Psoas muscle (tissue), 8 donors: ENCODE data around the gene GDF2. TPM values are rescaled to one million over a fixed set of nuclear protein-coding genes. Genes with fewer than 3 reads are reported as not detected.

Source experiments
- ATAC-seq, 4 donors: fragments of 200-7000 bp; cut with Tn5 transposase; one replicate each; pipeline ENCODE4 v1.9.1; 2020; ENCODE audit warnings: moderate library complexity in 3 of 4, mild to moderate bottlenecking in 2 of 4
- DNase-seq, 2 donors: peaks; one replicate each; pipeline ENCODE4 v3.0.0-alpha.2; 2020
- H3K27ac ChIP-seq: fragments of 200-600 bp; one replicate; pipeline ENCODE4 v1.8.0; 2022
- H3K27me3 ChIP-seq, 3 donors: fragments of 200-600 bp in 1 of 3; one replicate each; pipeline versions ENCODE4 v1.6.1 to v1.8.0; 2013 to 2022; ENCODE audit warnings: low read length in 2 of 3, mild to moderate bottlenecking in 2 of 3, moderate library complexity in 1 of 3; ENCODE audit not compliant: insufficient read depth in 3 of 3
- H3K36me3 ChIP-seq, 2 donors: fragments of 200-600 bp in 1 of 2; one replicate each; pipeline versions ENCODE4 v1.6.1 to v1.8.0; 2013 to 2022; ENCODE audit warnings: low read depth in 1 of 2, mild to moderate bottlenecking in 1 of 2, moderate library complexity in 1 of 2; ENCODE audit not compliant: insufficient read depth in 1 of 2
- H3K4me1 ChIP-seq: fragments of 200-600 bp; one replicate; pipeline ENCODE4 v1.8.0; 2022
- H3K4me3 ChIP-seq: fragments of 200-600 bp; one replicate; pipeline ENCODE4 v1.8.0; 2022; ENCODE audit warnings: mild to moderate bottlenecking
- H3K9me3 ChIP-seq: fragments of 200-600 bp; one replicate; pipeline ENCODE4 v1.8.0; 2022
- WGBS, 3 donors: extraction: QIAGEN DNeasy Blood & Tissue Kit; methylation state at CpG; one replicate each; pipeline versions ENCODE4 v1.1.6 to v1.1.7; 2013; 5-methylcytosine and 5-hydroxymethylcytosine counted together
- intact Hi-C, 2 donors: fragments of 100-400 bp; cut with DNase I; formaldehyde crosslinking; loops; one replicate each; pipeline versions ENCODE4 v1.11.0 to v1.14.2; 2022
- polyA plus RNA-seq, 3 donors: library from polyadenylated mRNA; stranded (reverse); fragments of 200-250 nt; gene quantifications; one replicate each; pipeline ENCODE4 v1.2.3, GENCODE V29; 2013
- total RNA-seq, 4 donors: library from RNA; stranded (reverse); fragmentation: NEBNext Ultra II Directional in 2 of 4; extraction: Animal tissue kit (Norgen Biotek cat#: 25700) in 2 of 4; gene quantifications; one replicate each; pipeline versions ENCODE4 v1.2.1 to v1.2.4, GENCODE V29; 2021 to 2023
- TF ChIP-seq, protein P1 (sequence below): fragments of 200-600 bp; IDR thresholded peaks from one replicate; pipeline ENCODE4 v1.8.0; 2022; ENCODE audit warnings: antibody characterized with exemption
- donor health status: healthy with polysubstance abuse.
- donor health status: DM: no; HTN: no; CAD: no; lungs with moderate emphysema.
- donor health status: Bipolar disorder and iron deficiency.
- donor health status: healthy.
- donor health status: DM: yes; HTN: yes; CAD: no.
- donor health status: DM: no; HTN: no; CAD: no.
- donor health status: DM: no; HTN: no; CAD: no.
- donor health status: DM: yes; HTN: yes; CAD: no.

The GDF2 gene
- total and polyA plus RNA-seq, 7 donors, result not detected

DNA sequence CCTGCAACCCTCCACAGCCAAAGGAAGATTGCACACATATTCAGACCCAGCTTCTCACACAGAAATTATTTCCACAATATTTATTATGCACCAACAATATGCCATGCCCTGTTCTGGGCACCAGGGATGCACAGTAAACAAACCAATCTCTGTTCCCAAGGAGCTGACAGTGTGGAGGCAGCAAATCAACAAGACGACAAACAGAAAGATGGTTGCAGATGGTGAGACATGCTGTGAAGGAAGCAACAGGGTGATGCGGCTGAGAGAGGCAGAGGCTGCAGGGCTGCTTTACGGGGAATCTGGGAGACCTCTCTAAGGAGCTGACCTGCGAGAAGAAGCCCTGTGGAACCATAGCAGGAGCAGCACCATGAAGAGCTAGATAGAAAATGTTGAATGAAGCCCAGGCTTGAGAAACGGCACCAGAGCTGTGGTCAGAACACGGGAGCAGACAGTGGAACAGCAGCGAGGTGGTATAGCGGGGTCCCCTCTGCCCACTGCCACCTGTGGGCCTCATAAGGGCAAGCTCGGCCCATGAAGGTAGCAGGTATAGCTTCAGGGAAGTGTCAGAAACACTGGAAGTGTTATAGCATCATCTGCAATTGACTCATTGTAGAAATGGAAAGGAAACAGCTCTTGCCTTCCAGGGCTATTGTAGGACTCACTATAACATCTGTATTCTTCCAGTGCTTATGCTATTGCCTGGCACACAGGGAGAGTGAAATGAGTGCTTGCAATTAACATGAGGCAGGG is 43.4 kb downstream of the GDF2 start:
- no peak for ATAC-seq
- H3K9me3 ChIP-seq, result no peaks in the 10 kb centered on the region
- H3K27me3 ChIP-seq, result no peaks in the 10 kb centered on the region
- TF ChIP-seq, protein P1, sequence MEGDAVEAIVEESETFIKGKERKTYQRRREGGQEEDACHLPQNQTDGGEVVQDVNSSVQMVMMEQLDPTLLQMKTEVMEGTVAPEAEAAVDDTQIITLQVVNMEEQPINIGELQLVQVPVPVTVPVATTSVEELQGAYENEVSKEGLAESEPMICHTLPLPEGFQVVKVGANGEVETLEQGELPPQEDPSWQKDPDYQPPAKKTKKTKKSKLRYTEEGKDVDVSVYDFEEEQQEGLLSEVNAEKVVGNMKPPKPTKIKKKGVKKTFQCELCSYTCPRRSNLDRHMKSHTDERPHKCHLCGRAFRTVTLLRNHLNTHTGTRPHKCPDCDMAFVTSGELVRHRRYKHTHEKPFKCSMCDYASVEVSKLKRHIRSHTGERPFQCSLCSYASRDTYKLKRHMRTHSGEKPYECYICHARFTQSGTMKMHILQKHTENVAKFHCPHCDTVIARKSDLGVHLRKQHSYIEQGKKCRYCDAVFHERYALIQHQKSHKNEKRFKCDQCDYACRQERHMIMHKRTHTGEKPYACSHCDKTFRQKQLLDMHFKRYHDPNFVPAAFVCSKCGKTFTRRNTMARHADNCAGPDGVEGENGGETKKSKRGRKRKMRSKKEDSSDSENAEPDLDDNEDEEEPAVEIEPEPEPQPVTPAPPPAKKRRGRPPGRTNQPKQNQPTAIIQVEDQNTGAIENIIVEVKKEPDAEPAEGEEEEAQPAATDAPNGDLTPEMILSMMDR, result no peak
- intact Hi-C loops, result no loop called here
- H3K36me3 ChIP-seq, result no peaks in the 10 kb centered on the region
- peak in 1 of 2 donors; percentile 23 for DNase-seq
- H3K4me1 ChIP-seq, result no peaks in the 10 kb centered on the region
- H3K27ac ChIP-seq, result no peak overlapping the region
- 94 to 96% (median 95%) methylated on average over 9 of the region's 9 CpGs for WGBS, 3 donors
- H3K4me3 ChIP-seq, result no peak overlapping the region

DNA sequence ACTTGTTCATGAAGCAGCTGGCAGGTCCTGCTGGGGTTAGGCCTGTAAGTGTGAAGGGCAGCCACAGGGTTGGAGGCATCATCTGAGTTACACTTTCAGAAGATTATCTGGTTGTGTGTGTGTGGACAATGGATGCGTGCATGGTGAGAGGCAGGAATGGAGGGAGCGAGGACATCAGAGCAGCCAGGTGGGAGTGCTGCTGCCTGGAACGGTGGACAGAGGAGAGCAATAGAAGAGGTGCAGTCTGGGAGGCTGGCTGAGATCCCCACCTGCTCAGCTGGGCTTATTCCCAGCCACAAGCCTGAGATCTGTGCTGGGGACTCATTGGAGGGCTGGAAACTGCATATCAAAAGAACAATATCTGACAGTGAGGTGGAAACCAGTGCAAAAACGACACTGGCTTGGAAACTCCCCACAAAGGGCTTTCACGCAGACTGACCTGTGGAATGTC is 44.0 kb downstream of the GDF2 start:
- Histone ChIP-seq H3K27me3 (no peaks in the 10 kb centered on the region), H3K9me3 (no peaks in the 10 kb centered on the region), H3K27ac (no peak overlapping the region), H3K36me3 (no peaks in the 10 kb centered on the region), H3K4me1 (no peaks in the 10 kb centered on the region), H3K4me3 (no peak overlapping the region)
- TF ChIP-seq, protein P1, result no peak
- DNase-seq, result peak in 1 of 2 donors; percentile 7
- intact Hi-C loops, result no loop called here
- WGBS, 3 donors, result 82 to 85% (median 83%) methylated on average over 5 of the region's 5 CpGs
- no peak for ATAC-seq

DNA sequence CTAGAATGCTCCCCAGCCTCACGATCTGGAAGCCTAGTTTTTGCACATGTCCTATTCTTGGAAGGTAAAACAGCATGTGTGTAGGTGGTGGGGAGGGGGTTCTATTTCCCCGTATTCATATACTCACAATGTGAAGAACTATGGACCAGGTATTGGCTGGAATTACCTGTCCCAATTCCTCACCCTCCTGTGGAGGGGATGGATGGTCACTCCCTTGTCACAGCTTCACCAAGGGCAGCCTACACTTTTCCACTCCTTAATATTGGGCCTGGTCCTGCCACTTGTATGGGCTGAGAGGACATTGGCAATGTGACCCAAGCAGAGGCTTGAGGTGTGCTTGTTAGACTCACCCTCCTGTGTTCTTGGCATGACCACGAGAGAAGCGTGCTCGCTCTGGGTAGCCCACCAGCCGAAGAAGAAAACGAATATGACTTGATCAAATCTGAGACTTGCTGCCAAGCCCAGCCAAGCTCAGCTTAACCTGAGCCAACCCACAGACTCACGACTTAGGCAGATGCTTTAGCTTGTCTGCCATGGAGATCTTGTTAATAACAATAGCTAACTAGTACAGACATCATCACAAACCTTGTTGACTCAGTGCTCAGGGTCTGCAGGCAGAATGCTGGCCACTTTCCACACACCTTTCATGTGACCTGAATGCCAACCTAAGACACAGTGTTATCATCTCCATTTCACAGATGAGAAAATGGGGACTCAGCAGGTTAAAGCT is 44.6 kb downstream of the GDF2 start:
- DNase-seq (peak in 1 of 2 donors; percentile 2), ATAC-seq (no peak)
- 89 to 91% (median 90%) methylated on average over 8 of the region's 8 CpGs for WGBS, 3 donors
- intact Hi-C loops, result no loop called here
- Histone ChIP-seq H3K4me3 (no peak overlapping the region), H3K9me3 (no peaks in the 10 kb centered on the region), H3K27ac (no peak overlapping the region), H3K4me1 (no peaks in the 10 kb centered on the region), H3K36me3 (no peaks in the 10 kb centered on the region), H3K27me3 (no peaks in the 10 kb centered on the region)
- TF ChIP-seq, protein P1, result no peak

DNA sequence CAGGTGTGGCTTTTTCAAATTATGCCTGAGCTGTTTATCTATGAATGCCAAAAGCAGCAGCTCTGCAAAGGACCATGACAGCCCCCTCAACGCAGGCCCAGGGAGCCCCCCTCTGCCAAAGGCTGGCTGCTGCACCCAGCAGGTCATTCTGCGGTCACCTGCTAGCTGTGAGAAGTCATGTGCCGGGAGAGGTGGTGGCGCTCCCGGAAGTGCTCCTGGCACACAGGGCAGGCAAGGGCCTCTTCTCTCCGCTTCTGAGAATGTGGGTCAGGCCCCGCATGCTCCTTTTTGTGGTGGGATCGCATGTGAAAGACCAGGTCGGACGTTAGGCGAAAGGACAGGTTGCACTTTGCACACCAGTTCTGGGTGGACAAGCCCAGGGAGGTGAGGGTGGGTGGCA is 45.4 kb downstream of the GDF2 start:
- Histone ChIP-seq H3K4me3 (no peak overlapping the region), H3K9me3 (no peaks in the 10 kb centered on the region), H3K27me3 (no peaks in the 10 kb centered on the region), H3K36me3 (no peaks in the 10 kb centered on the region), H3K4me1 (no peaks in the 10 kb centered on the region), H3K27ac (no peak overlapping the region)
- TF ChIP-seq, protein P1, result no peak
- ATAC-seq (no peak), DNase-seq (peak in 1 of 2 donors; percentile 41)
- intact Hi-C loops, result no loop called here
- 93 to 96% (median 93%) methylated on average over 11 of the region's 11 CpGs for WGBS, 3 donors
